HepG2 (cell line): ENCODE measurements around the gene MEI1. TPM values are rescaled to one million over a fixed set of nuclear protein-coding genes. Genes with fewer than 3 reads are reported as not detected.

Source experiments
- ATF7-NPFF ChIP-seq: sonication (generic); formaldehyde crosslinking; IDR thresholded peaks from 2 replicates; pipeline ENCODE4 v1.8.1; 2023; ENCODE audit warnings: mild to moderate bottlenecking, low read depth, missing genetic modification reagents, moderate library complexity
- CREB1 ChIP-seq, 2 experiments: fragments of 450-650 bp in 1 of 2; IDR thresholded peaks; 2 replicates each; pipeline ENCODE4 v1.6.1; 2016 to 2017; ENCODE audit warnings: control low read depth in 1 of 2, mild to moderate bottlenecking in 1 of 2, missing compliant biosample characterization in 1 of 2, missing genetic modification characterization in 1 of 2
- DMAP1 ChIP-seq: IDR thresholded peaks from 2 replicates; pipeline ENCODE4 v1.6.1; 2016
- GTF3A ChIP-seq: sonication (generic); formaldehyde crosslinking; conservative IDR thresholded peaks from 2 replicates; pipeline ENCODE4 v1.4.0; 2020; ENCODE audit warnings: mild to moderate bottlenecking, missing genetic modification reagents
- HDAC1 ChIP-seq: sonication (generic); formaldehyde crosslinking; IDR thresholded peaks from 2 replicates; pipeline ENCODE4 v1.5.1; 2020; ENCODE audit warnings: mild to moderate bottlenecking, missing genetic modification reagents
- HNRNPUL1 ChIP-seq: fragments of 200-400 bp; formaldehyde crosslinking; IDR thresholded peaks from 2 replicates; pipeline ENCODE4 v1.6.1; 2017; ENCODE audit warnings: low read depth, mild to moderate bottlenecking, low read length, moderate library complexity
- HOXA3 ChIP-seq: sonication (generic); formaldehyde crosslinking; IDR thresholded peaks from 2 replicates; pipeline ENCODE4 v1.5.0; 2020; ENCODE audit warnings: missing genetic modification reagents
- MAFK ChIP-seq, 2 experiments: IDR thresholded peaks in 1 of 2; conservative IDR thresholded peaks in 1 of 2; 2 replicates each; pipeline ENCODE4 v1.6.1; 2011; ENCODE audit warnings: improper control_type of control experiment in 2 of 2, low read length in 2 of 2
- MEF2D ChIP-seq: sonication (generic); formaldehyde crosslinking; IDR thresholded peaks from 2 replicates; pipeline ENCODE4 v1.5.1; 2020; ENCODE audit warnings: mild to moderate bottlenecking, missing genetic modification reagents
- NPAS2 ChIP-seq: sonication (generic); formaldehyde crosslinking; IDR thresholded peaks from 2 replicates; pipeline ENCODE4 v1.8.0; 2022; ENCODE audit warnings: mild to moderate bottlenecking, missing genetic modification reagents, borderline replicate concordance
- REPIN1 ChIP-seq: sonication (generic); formaldehyde crosslinking; IDR thresholded peaks from 2 replicates; pipeline ENCODE4 v1.8.0; 2022; ENCODE audit warnings: missing genetic modification reagents, low read depth, mild to moderate bottlenecking, borderline replicate concordance
- SALL2 ChIP-seq: sonication (generic); formaldehyde crosslinking; IDR thresholded peaks from 2 replicates; pipeline ENCODE4 v1.8.1; 2023; ENCODE audit warnings: mild to moderate bottlenecking, missing genetic modification reagents, inconsistent platforms
- SAP130 ChIP-seq: IDR thresholded peaks from 2 replicates; pipeline ENCODE4 v1.6.1; 2016; ENCODE audit warnings: low read depth
- SIX4 ChIP-seq: sonication (generic); formaldehyde crosslinking; IDR thresholded peaks from 2 replicates; pipeline ENCODE4 v1.4.0; 2020; ENCODE audit warnings: missing genetic modification reagents
- SNAPC2 ChIP-seq: sonication (generic); formaldehyde crosslinking; IDR thresholded peaks from 2 replicates; pipeline ENCODE4 v1.8.1; 2022; ENCODE audit warnings: mild to moderate bottlenecking, missing genetic modification reagents
- TEAD3 ChIP-seq: optimal IDR thresholded peaks from 2 replicates; pipeline ENCODE3; 2016; ENCODE audit warnings: borderline replicate concordance
- ZNF205 ChIP-seq: IDR thresholded peaks from 2 replicates; pipeline ENCODE4 v1.6.1; 2018; ENCODE audit warnings: missing biosample characterization, missing genetic modification reagents
- ZNF44 ChIP-seq: sonication (generic); formaldehyde crosslinking; IDR thresholded peaks from 2 replicates; pipeline ENCODE4 v1.5.1; 2020; ENCODE audit warnings: mild to moderate bottlenecking, missing genetic modification reagents
- ZNF556 ChIP-seq: sonication (generic); formaldehyde crosslinking; IDR thresholded peaks from 2 replicates; pipeline ENCODE4 v1.4.0; 2020; ENCODE audit warnings: mild to moderate bottlenecking, missing genetic modification reagents, borderline replicate concordance
- ZNF598 ChIP-seq: sonication (generic); formaldehyde crosslinking; IDR thresholded peaks from 2 replicates; pipeline ENCODE4 v1.5.1; 2020; ENCODE audit warnings: mild to moderate bottlenecking, missing genetic modification reagents, borderline replicate concordance
- ZNF605 ChIP-seq: sonication (generic); formaldehyde crosslinking; IDR thresholded peaks from 2 replicates; pipeline ENCODE4 v1.8.0; 2022; ENCODE audit warnings: mild to moderate bottlenecking, missing genetic modification reagents
- ZNF724P ChIP-seq: sonication (generic); formaldehyde crosslinking; IDR thresholded peaks from 2 replicates; pipeline ENCODE4 v1.8.0; 2022; ENCODE audit warnings: missing genetic modification reagents, borderline replicate concordance
- ZNF766 ChIP-seq: sonication (generic); formaldehyde crosslinking; IDR thresholded peaks from 2 replicates; pipeline ENCODE4 v1.5.0; 2020; ENCODE audit warnings: missing genetic modification reagents, borderline replicate concordance
- polyA plus RNA-seq, 8 experiments: library from polyadenylated mRNA; depleted of rRNA in 3 of 8; stranded (reverse) in 7 of 8; unstranded in 1 of 8; fragments of >200 nt; fragmentation: Illumina TruSeq in 4 of 8; extraction: Trizol in 4 of 8; gene quantifications; 2 replicates each; pipeline versions ENCODE4 v1.2.1 to v1.2.3, GENCODE V29; 2011 to 2016; ENCODE audit warnings: low read depth in 4 of 8, missing spikeins in 1 of 8, mixed read lengths in 1 of 8; ENCODE audit not compliant: insufficient read depth in 1 of 8
- total RNA-seq, 5 experiments: library from RNA; depleted of rRNA; stranded (reverse); fragments of >200 nt; fragmentation: Illumina TruSeq; extraction: Trizol; gene quantifications; 2 replicates each; pipeline ENCODE4 v1.2.3, GENCODE V29; 2016; ENCODE audit warnings: low read depth in 1 of 5
- TF ChIP-seq, protein P1 (sequence below), 2 experiments: fragments of 450-650 bp in 1 of 2; sonication (generic) in 1 of 2; formaldehyde crosslinking; IDR thresholded peaks; 2 replicates each; pipeline versions ENCODE4 v1.5.0 to v1.8.0; 2020 to 2022; ENCODE audit warnings: mild to moderate bottlenecking in 1 of 2, missing genetic modification reagents in 1 of 2
- TF ChIP-seq, protein P2 (sequence below): IDR thresholded peaks from 2 replicates; pipeline ENCODE4 v1.6.1; 2016
- TF ChIP-seq, protein P3 (sequence below): sonication (generic); IDR thresholded peaks from 2 replicates; pipeline ENCODE4 v1.6.1; 2016; ENCODE audit warnings: low read depth, borderline replicate concordance
- TF ChIP-seq, protein P4 (sequence below): sonication (generic); formaldehyde crosslinking; IDR thresholded peaks from 2 replicates; pipeline ENCODE4 v1.4.0; 2020; ENCODE audit warnings: mild to moderate bottlenecking, low read depth, missing genetic modification reagents

The MEI1 gene
- total and polyA plus RNA-seq, 2 of the 13 experiments (the other 11 are each of a cell fraction or from before 2014, with no cell fraction given), result 0.75 to 1.9 TPM

DNA sequence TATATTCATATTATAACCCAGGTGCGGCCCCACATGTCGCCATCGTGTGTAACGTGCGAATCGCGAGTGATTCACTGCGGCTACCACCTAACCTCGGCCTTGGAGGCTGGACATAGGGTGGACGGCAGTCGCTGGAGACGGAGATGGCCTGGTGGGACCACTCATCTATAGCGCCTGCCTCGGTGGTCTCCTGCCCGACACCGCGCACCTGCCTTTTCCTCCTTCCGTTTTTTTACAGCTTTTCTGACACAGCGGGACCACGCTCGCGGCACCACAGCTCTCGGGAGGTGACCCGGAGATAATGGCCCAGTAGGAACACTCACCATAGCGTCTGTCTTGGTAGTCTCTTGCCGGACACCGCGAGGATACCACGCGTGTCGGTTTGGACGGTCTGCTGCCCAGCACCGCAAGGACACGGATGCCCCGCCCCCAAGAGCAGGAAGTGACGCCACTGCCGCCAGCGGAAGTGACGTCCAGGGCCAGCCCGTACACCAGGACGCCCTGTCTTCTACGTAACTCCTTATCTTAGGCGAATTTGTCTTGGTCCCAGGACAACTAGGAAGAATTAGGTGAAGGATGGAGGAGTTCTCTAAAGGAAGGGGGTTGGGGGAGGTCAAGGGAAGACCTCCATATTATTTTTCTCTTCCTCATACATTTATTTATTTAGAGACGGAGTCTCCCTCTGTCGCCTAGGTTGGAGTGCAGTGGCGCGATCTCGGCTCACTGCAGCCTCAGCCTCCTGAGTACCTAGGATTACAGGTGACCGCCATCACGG is 17.1 kb upstream of the MEI1 start (continued):
- TF ChIP-seq SIX4 (CRISPR knock-in tag), result no peak
- peak; percentile 49; the same call in 1 of the 2 replicates for TF ChIP-seq ZNF598 (CRISPR knock-in tag)
- TF ChIP-seq REPIN1 (CRISPR knock-in tag), result peak; percentile 41; the same call in 1 of the 2 replicates
- TF ChIP-seq HOXA3, result peak; percentile 99
- 0 out of 2 replicates have a peak, but pooled peaks have one; percentile 29 for TF ChIP-seq MEF2D (CRISPR knock-in tag)
- peak; percentile 94 for TF ChIP-seq SAP130
- TF ChIP-seq, protein P1, sequence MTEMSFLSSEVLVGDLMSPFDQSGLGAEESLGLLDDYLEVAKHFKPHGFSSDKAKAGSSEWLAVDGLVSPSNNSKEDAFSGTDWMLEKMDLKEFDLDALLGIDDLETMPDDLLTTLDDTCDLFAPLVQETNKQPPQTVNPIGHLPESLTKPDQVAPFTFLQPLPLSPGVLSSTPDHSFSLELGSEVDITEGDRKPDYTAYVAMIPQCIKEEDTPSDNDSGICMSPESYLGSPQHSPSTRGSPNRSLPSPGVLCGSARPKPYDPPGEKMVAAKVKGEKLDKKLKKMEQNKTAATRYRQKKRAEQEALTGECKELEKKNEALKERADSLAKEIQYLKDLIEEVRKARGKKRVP (CRISPR knock-in tag; IDR thresholded peaks at IDR 0.05), result no peak
- no peak for TF ChIP-seq ZNF605
- peak; percentile 84 for TF ChIP-seq DMAP1
- TF ChIP-seq SALL2 (CRISPR knock-in tag), result peak; percentile 76; the same call in 1 of the 2 replicates
- no peak for TF ChIP-seq MAFK (conservative IDR thresholded peaks at IDR 0.05 in 1 of 2, IDR thresholded peaks at IDR 0.05 in 1 of 2; ENCODE audit: low read length in 2 of 2)
- TF ChIP-seq SNAPC2, result no peak
- no peak; the same call in 1 of the 2 replicates for TF ChIP-seq ZNF724P
- TF ChIP-seq, protein P2, sequence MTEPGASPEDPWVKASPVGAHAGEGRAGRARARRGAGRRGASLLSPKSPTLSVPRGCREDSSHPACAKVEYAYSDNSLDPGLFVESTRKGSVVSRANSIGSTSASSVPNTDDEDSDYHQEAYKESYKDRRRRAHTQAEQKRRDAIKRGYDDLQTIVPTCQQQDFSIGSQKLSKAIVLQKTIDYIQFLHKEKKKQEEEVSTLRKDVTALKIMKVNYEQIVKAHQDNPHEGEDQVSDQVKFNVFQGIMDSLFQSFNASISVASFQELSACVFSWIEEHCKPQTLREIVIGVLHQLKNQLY (CRISPR knock-in tag), result peak; percentile 36; the same call in 1 of the 2 replicates
- TF ChIP-seq ZNF205, result no peak
- peak; percentile 80 for TF ChIP-seq HDAC1 (CRISPR knock-in tag)
- no peak for TF ChIP-seq NPAS2 (CRISPR knock-in tag)
- TF ChIP-seq GTF3A (CRISPR knock-in tag), result peak; percentile 74; the same call in 1 of the 2 replicates
- 0 out of 2 replicates have a peak, but pooled peaks have one; percentile 22 for TF ChIP-seq ZNF556 (CRISPR knock-in tag)
- TF ChIP-seq CREB1 (IDR thresholded peaks at IDR 0.05), result peak; percentile 96
- TF ChIP-seq CREB1 (CRISPR knock-in tag; IDR thresholded peaks at IDR 0.05), result peak; percentile 99
- TF ChIP-seq, protein P3, sequence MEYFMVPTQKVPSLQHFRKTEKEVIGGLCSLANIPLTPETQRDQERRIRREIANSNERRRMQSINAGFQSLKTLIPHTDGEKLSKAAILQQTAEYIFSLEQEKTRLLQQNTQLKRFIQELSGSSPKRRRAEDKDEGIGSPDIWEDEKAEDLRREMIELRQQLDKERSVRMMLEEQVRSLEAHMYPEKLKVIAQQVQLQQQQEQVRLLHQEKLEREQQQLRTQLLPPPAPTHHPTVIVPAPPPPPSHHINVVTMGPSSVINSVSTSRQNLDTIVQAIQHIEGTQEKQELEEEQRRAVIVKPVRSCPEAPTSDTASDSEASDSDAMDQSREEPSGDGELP, result no peak
- TF ChIP-seq ZNF766 (CRISPR knock-in tag), result no peak
- no peak for TF ChIP-seq HNRNPUL1
- TF ChIP-seq ATF7-NPFF (CRISPR knock-in tag), result no peak; the same call in 1 of the 2 replicates
- TF ChIP-seq ZNF44, result no peak
- TF ChIP-seq TEAD3 (CRISPR knock-in tag), result peak; percentile 46
- TF ChIP-seq, protein P4, sequence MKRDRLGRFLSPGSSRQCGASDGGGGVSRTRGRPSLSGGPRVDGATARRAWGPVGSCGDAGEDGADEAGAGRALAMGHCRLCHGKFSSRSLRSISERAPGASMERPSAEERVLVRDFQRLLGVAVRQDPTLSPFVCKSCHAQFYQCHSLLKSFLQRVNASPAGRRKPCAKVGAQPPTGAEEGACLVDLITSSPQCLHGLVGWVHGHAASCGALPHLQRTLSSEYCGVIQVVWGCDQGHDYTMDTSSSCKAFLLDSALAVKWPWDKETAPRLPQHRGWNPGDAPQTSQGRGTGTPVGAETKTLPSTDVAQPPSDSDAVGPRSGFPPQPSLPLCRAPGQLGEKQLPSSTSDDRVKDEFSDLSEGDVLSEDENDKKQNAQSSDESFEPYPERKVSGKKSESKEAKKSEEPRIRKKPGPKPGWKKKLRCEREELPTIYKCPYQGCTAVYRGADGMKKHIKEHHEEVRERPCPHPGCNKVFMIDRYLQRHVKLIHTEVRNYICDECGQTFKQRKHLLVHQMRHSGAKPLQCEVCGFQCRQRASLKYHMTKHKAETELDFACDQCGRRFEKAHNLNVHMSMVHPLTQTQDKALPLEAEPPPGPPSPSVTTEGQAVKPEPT (CRISPR knock-in tag), result peak; percentile 56; the same call in 1 of the 2 replicates
